ENCODE data around the gene KIAA0930.

- TF ChIP-seq POLR2A (IDR thresholded peaks at IDR 0.05; ENCODE audit: low read depth, low read length), result no peak
- TF ChIP-seq POLR2AphosphoS5 (IDR thresholded peaks at IDR 0.05; ENCODE audit: low read depth, low read length), result no peak
- no peak for TF ChIP-seq TAF1 (IDR thresholded peaks at IDR 0.05; ENCODE audit: borderline replicate concordance, low read depth, low read length)
Observed at GRCh38 chr22:45210577-45210976, 30.1 kb downstream of the KIAA0930 start.

All from GM12892 (cell line).